Stimulated activated CD4-positive, alpha-beta T cell treated with anti-CD3 and anti-CD28 coated beads, Interleukin-1b, Interleukin-23, amount 100 ng/mL, for 1 hour (primary cell): Measurements from ENCODE around the gene ATAD3C.

Experiments
- DNase-seq, 2 donors: peaks; one replicate each; pipeline ENCODE4 v3.0.0-alpha.2; 2020; ENCODE audit warnings: low read depth in 2 of 2

Gene ATAD3C

GRCh38 chr1:1431845-1432273 is 17.6 kb upstream of the ATAD3C start:
- no peak for DNase-seq

GRCh38 chr1:1432274-1432950 is 17.1 kb upstream of the ATAD3C start:
- no peak for DNase-seq

- no peak for DNase-seq
These were observed 16.3 kb upstream of the ATAD3C start for GRCh38 chr1:1432951-1433803.

- no peak for DNase-seq
These were observed 15.7 kb upstream of the ATAD3C start for GRCh38 chr1:1433804-1434130.

- DNase-seq, result no peak
These were observed 15.2 kb upstream of the ATAD3C start for GRCh38 chr1:1434131-1434823.

- no peak for DNase-seq
These were observed 14.7 kb upstream of the ATAD3C start for GRCh38 chr1:1434824-1435105.

GRCh38 chr1:1435106-1435903 is 14.2 kb upstream of the ATAD3C start, which contains the start of gene VWA1:
VWA1 (plus strand) TSS chr1:1435690; CDS start chr1:1435749, 59 bp downstream.
- peak; percentile 23 to 48 for DNase-seq

GRCh38 chr1:1435911-1436629 is 13.4 kb upstream of the ATAD3C start:
- DNase-seq, result no peak

GRCh38 chr1:1436630-1437032 is 12.9 kb upstream of the ATAD3C start:
- no peak for DNase-seq

GRCh38 chr1:1437033-1437903 is 12.2 kb upstream of the ATAD3C start:
- no peak for DNase-seq

GRCh38 chr1:1437904-1438376 is 11.5 kb upstream of the ATAD3C start:
- DNase-seq, result no peak

- no peak for DNase-seq
These were observed 10.7 kb upstream of the ATAD3C start for GRCh38 chr1:1438531-1439381.

- no peak for DNase-seq
These were observed 9.8 kb upstream of the ATAD3C start for GRCh38 chr1:1439546-1440261.

GRCh38 chr1:1440262-1441001 is 9.1 kb upstream of the ATAD3C start:
- no peak for DNase-seq

- DNase-seq, result peak in 1 of 2 donors; percentile 50
These were observed 8.2 kb upstream of the ATAD3C start for GRCh38 chr1:1441002-1441888.

- DNase-seq, result no peak
These were observed 7.3 kb upstream of the ATAD3C start for GRCh38 chr1:1442069-1442770.
